HUES64 (cell line): Measurements from ENCODE around the gene TXNDC5. TPM values are rescaled to one million over a fixed set of nuclear protein-coding genes. Genes with fewer than 3 reads are reported as not detected.
A peak's percentile ranks its signal among the peaks of the same experiment; 100 is the strongest.

ENCODE experiments used
- H3K27ac ChIP-seq: 2 replicates; pipeline ENCODE4 v1.7.0; 2013; ENCODE audit warnings: low read depth, low read length, inconsistent platforms
- H3K27me3 ChIP-seq: 2 replicates; pipeline ENCODE4 v1.6.1; 2013; ENCODE audit warnings: mild to moderate bottlenecking, low read length; ENCODE audit not compliant: insufficient read depth
- H3K36me3 ChIP-seq: 2 replicates; pipeline ENCODE4 v1.6.1; 2013; ENCODE audit warnings: mild to moderate bottlenecking, low read length; ENCODE audit not compliant: insufficient read depth
- H3K4me1 ChIP-seq: 2 replicates; pipeline ENCODE4 v1.6.1; 2013; ENCODE audit warnings: mild to moderate bottlenecking, low read length, moderate library complexity; ENCODE audit not compliant: insufficient read depth
- H3K4me3 ChIP-seq: 2 replicates; pipeline ENCODE4 v1.5.1; 2013; ENCODE audit warnings: mild to moderate bottlenecking, low read length, moderate library complexity
- H3K9ac ChIP-seq: 2 replicates; pipeline ENCODE4 v1.6.1; 2013; ENCODE audit warnings: mild to moderate bottlenecking, low read depth, low read length
- H3K9me3 ChIP-seq: 2 replicates; pipeline ENCODE4 v1.6.1; 2013; ENCODE audit warnings: low read depth, low read length; ENCODE audit not compliant: insufficient read depth
- WGBS: fragments of 150-250, 120-280 bp; methylation state at CpG from one replicate; pipeline ENCODE4 v1.1.7; 2013; ENCODE audit warnings: missing lambda C conversion rate; 5-methylcytosine and 5-hydroxymethylcytosine counted together
- polyA plus RNA-seq, 2 experiments: library from polyadenylated mRNA; stranded (reverse); fragments of 50-300 nt; gene quantifications; one replicate each; pipeline ENCODE4 v1.2.3, GENCODE V29; 2013

Gene TXNDC5
- polyA plus RNA-seq (2013, experiment 1 of 2): 127 TPM
- 122 TPM for polyA plus RNA-seq (2013, experiment 2 of 2)

DNA sequence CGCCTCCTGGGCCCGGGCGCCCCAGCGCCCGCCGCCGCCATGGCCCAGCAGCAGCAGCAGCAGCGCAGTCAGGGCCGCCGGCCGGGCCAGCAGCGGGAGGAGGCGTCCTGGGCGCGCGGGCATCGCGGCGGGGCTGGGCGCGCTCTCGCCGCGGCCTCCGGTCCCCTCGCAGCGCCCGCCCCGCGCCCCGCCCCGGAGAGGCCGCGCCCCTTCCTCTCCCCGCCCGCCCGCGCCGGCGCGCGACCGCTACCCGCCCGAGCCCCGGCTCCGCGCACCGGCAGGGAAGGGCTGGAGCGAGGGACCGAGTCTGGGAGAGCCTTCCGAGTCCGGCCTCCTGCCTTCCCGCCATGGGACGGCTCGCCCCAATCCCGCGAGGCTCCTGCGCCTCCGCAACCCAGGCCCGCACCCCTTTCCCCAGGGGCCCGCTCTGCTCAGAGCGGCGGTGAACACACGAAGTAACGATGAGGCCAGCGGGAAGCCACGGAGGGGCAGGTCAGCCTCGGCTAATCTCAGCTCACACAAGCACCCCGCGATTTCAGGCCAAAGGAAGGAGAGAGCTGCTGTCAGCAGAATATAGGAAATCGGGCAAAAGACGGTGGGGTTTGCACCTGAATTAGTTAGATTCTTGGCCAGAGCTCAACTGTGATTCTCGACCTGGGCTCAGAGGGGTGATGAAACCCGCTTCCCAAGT is at the start of gene TXNDC5:
TXNDC5 (minus strand) TSS at position 135 of the 691 bp plus-strand sequence; CDS start at position 123, 12 bp downstream.
- WGBS: 2% methylated on average over 75 of the region's 75 CpGs
- Histone ChIP-seq H3K9ac (peak within 1 kb of the TSS; percentile 87), H3K27ac (no peak within 1 kb of the TSS), H3K36me3 (0 out of 2 replicates have a peak, but pooled peaks cover 5% of the 10 kb centered on the region), H3K27me3 (peaks cover 27% of the 10 kb centered on the region), H3K4me3 (peak within 1 kb of the TSS; percentile 81), H3K4me1 (0 out of 2 replicates have a peak, but pooled peaks cover 3% of the 10 kb centered on the region), H3K9me3 (no peaks in the 10 kb centered on the region)

DNA sequence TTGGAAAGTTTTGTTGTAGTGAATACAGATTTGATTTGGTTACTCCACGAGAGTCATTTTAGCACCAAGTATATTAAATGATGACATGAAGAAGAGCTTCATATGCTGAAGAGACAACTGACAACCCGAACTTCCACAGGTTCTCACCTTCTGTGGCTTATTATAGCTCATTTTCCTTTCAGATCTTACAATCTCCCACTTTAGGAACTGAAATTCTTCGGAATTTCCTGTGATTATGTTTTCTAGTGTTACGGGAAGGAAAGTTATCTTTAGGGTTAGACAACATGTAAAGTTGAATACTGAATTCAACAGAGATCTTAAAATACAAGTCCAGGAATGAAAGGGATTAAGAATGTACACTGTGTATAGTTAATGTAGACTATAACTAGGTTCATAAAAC is 49.6 kb upstream of the TXNDC5 start:
- Histone ChIP-seq H3K4me3 (no peak overlapping the region), H3K9me3 (no peaks in the 10 kb centered on the region; the same call in 1 of the 2 replicates), H3K9ac (no peak overlapping the region), H3K27me3 (no peaks in the 10 kb centered on the region), H3K4me1 (no peaks in the 10 kb centered on the region), H3K36me3 (no peaks in the 10 kb centered on the region), H3K27ac (no peak overlapping the region)
- 82% methylated on average over 4 of the region's 4 CpGs for WGBS

DNA sequence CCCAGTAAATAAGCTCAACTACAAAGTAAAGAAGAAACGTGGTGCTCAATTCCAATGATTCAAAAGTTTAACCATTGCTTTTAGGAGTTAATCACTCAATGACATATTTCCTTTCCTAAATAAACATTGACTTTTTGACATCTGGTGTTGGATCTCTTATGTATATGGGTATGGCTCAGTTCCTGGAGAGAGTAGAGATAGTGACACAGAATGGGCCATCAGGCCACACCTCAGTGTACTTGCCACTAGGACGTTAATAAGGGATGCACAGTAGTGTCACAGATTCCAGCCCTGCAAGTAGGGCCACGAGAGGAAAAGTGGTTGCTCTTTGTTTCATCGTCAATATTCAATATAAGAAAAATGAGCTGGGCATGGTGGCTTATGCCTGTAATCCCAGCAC is 48.9 kb upstream of the TXNDC5 start:
- no peaks in the 10 kb centered on the region for H3K27me3 ChIP-seq
- no peaks in the 10 kb centered on the region for H3K4me1 ChIP-seq
- H3K9ac ChIP-seq: no peak overlapping the region
- H3K36me3 ChIP-seq: no peaks in the 10 kb centered on the region
- WGBS: 77% methylated on average over 4 of the region's 4 CpGs
- H3K4me3 ChIP-seq: no peak overlapping the region
- no peak overlapping the region for H3K27ac ChIP-seq
- no peaks in the 10 kb centered on the region; the same call in 1 of the 2 replicates for H3K9me3 ChIP-seq

DNA sequence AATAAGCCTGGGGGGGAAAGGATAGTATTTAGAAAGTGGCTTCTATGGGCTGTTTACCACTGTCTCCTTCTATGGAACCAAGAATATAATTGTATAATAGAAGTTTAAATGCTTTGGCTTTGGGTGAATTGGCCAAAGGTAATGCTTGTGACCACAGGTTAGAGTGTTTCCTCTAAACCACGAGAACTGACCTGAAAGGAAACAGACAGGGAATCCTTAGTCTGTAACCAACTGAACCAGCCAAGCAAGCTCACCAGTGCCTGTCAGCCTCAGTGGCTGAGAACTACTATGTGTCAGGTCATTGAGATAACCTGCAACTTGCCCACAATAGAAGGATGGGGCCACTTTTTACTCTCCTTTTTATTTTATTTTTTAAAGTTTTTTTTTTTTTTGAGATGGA is 47.9 kb upstream of the TXNDC5 start:
- Histone ChIP-seq H3K9ac (no peak overlapping the region), H3K4me3 (no peak overlapping the region), H3K27ac (no peak overlapping the region), H3K4me1 (no peaks in the 10 kb centered on the region), H3K9me3 (no peaks in the 10 kb centered on the region; the same call in 1 of the 2 replicates), H3K36me3 (no peaks in the 10 kb centered on the region), H3K27me3 (no peaks in the 10 kb centered on the region)
- WGBS: 89% methylated on average over 1 of the region's 1 CpG

DNA sequence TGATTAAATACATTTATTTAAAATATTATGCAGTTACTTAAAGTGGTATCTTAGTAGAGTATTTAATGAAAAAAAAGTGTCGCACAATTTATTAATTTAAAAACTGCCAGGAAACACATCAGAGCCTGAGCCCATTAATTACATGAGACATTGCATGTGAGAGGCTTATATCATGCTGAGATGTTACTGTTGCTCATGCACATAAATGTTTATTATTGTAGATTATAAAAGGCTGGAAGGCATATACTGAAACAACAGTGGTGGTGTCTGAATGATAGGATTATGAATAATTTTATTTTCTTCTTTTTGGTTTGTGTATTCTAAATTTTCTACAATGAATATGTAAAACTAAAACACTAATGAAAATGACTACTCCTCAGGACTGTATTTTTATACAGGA is 45.7 kb upstream of the TXNDC5 start:
- Histone ChIP-seq H3K27me3 (no peaks in the 10 kb centered on the region), H3K27ac (no peak overlapping the region), H3K9ac (no peak overlapping the region), H3K36me3 (no peaks in the 10 kb centered on the region), H3K9me3 (no peaks in the 10 kb centered on the region; the same call in 1 of the 2 replicates), H3K4me3 (no peak overlapping the region), H3K4me1 (no peaks in the 10 kb centered on the region)
- WGBS: no CpG with 5 or more reads among the region's 1 CpG

GRCh38 chr6:7954477-7955200 is 44.1 kb upstream of the TXNDC5 start:
- Histone ChIP-seq H3K9me3 (peaks cover 7% of the 10 kb centered on the region), H3K4me1 (no peaks in the 10 kb centered on the region), H3K9ac (no peak overlapping the region), H3K36me3 (no peaks in the 10 kb centered on the region), H3K27me3 (no peaks in the 10 kb centered on the region), H3K4me3 (no peak overlapping the region), H3K27ac (no peak overlapping the region)
- WGBS: 90% methylated on average over 4 of the region's 4 CpGs

DNA sequence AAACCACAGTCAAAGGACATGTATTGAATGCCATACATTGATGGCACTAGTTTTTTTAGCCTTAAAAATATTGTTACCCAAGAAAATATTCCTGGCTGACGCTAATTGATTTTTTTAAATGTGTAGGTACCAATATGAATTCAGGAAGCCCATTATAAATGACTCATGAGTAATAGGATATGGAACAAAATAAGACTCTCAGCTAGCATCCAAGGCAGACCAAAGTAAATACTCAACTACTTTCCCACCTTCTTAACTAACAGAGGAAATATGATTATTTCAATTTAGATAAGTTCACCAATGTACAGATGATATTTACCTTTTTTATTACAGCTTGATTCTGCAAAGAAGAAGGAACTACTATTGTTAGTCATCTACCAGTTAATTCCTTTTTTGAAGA is 43.2 kb upstream of the TXNDC5 start:
- no peaks in the 10 kb centered on the region for H3K36me3 ChIP-seq
- no peak overlapping the region for H3K27ac ChIP-seq
- WGBS: no CpG with 5 or more reads among the region's 1 CpG
- H3K9ac ChIP-seq: no peak overlapping the region
- H3K9me3 ChIP-seq: peaks cover 14% of the 10 kb centered on the region
- H3K4me1 ChIP-seq: no peaks in the 10 kb centered on the region
- no peaks in the 10 kb centered on the region for H3K27me3 ChIP-seq
- H3K4me3 ChIP-seq: no peak overlapping the region

GRCh38 chr6:7939864-7940228 is 29.3 kb upstream of the TXNDC5 start:
- 85% methylated on average over 5 of the region's 5 CpGs for WGBS
- no peaks in the 10 kb centered on the region for H3K9me3 ChIP-seq
- H3K4me1 ChIP-seq: no peaks in the 10 kb centered on the region
- no peak overlapping the region for H3K4me3 ChIP-seq
- H3K9ac ChIP-seq: no peak overlapping the region
- H3K27ac ChIP-seq: no peak overlapping the region
- H3K27me3 ChIP-seq: no peaks in the 10 kb centered on the region
- H3K36me3 ChIP-seq: no peaks in the 10 kb centered on the region

GRCh38 chr6:7939184-7939863 is 28.7 kb upstream of the TXNDC5 start:
- H3K9ac ChIP-seq: no peak overlapping the region
- WGBS: 93% methylated on average over 11 of the region's 11 CpGs
- no peaks in the 10 kb centered on the region for H3K36me3 ChIP-seq
- H3K4me1 ChIP-seq: no peaks in the 10 kb centered on the region
- H3K9me3 ChIP-seq: no peaks in the 10 kb centered on the region
- H3K27ac ChIP-seq: no peak overlapping the region
- no peaks in the 10 kb centered on the region for H3K27me3 ChIP-seq
- no peak overlapping the region for H3K4me3 ChIP-seq

DNA sequence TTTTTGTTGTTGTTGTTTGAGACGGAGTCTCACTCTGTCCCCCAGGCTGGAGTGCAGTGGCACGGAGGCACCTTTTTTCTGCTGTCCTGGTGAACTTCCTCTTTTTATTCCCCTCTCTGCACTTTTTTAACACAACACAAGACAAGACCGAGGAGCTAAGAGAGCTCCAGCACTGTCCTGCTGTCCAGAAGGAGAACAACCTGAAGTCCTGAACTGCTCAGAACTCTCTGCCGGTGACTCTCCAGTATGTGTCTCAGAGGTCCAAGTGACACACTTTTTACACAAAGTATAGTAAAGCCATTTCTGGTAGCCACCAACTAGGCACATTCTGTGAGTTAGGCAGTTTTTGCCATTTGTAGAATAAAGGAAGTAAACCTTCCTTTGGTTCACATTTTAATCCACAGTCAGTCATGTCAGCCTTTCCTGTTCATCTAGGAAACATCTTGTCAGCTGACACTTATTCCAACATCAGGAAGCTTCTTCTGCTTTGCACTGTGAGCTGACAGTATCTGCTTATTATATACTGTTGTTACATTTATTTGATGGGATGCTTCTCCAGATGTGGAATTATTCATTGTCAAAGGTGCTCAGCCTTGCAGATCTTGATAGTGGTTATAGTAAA is 28.1 kb upstream of the TXNDC5 start:
- Histone ChIP-seq H3K4me1 (no peaks in the 10 kb centered on the region), H3K4me3 (no peak overlapping the region), H3K9me3 (no peaks in the 10 kb centered on the region), H3K36me3 (no peaks in the 10 kb centered on the region), H3K9ac (no peak overlapping the region), H3K27me3 (no peaks in the 10 kb centered on the region), H3K27ac (no peak overlapping the region)
- WGBS: 88% methylated on average over 4 of the region's 4 CpGs

DNA sequence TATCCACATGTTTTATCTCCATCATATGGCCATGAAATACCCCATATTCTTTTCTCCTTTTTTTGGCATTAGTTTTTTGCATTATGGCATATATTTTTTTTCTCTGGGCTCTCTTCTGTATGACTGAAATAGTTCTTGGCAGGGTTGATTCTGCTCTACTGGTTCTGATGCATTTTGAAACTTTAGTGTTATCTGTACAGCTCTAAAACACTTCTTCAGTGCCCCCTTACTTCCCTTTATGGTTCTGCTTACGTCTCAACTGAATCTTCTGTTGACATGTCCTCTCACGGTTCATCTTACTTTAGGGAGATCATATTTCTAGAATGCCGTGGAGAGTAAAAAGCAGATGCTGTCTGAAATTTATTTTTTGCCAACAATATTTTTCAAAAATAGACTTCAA is 23.2 kb upstream of the TXNDC5 start:
- H3K4me3 ChIP-seq: no peak overlapping the region
- H3K9me3 ChIP-seq: no peaks in the 10 kb centered on the region
- no peaks in the 10 kb centered on the region for H3K4me1 ChIP-seq
- H3K9ac ChIP-seq: no peak overlapping the region
- WGBS: 86% methylated on average over 3 of the region's 3 CpGs
- no peaks in the 10 kb centered on the region for H3K36me3 ChIP-seq
- no peak overlapping the region for H3K27ac ChIP-seq
- no peaks in the 10 kb centered on the region for H3K27me3 ChIP-seq
